HUES6 (cell line): ENCODE data around the gene PLCH2.

Source experiments
- H3K27ac ChIP-seq: 2 replicates; pipeline ENCODE4 v1.7.0; 2013; ENCODE audit warnings: low read depth, mild to moderate bottlenecking, low read length, inconsistent platforms
- H3K27me3 ChIP-seq: 2 replicates; pipeline ENCODE4 v1.6.1; 2013; ENCODE audit warnings: low read length; ENCODE audit not compliant: control insufficient read depth, insufficient read depth
- H3K36me3 ChIP-seq: 2 replicates; pipeline ENCODE4 v1.6.1; 2013; ENCODE audit warnings: low read length; ENCODE audit not compliant: control insufficient read depth, insufficient read depth
- H3K4me1 ChIP-seq: 2 replicates; pipeline ENCODE4 v1.6.1; 2013; ENCODE audit warnings: low read length; ENCODE audit not compliant: control insufficient read depth, insufficient read depth
- H3K4me3 ChIP-seq: 2 replicates; pipeline ENCODE4 v1.5.1; 2013; ENCODE audit warnings: low read depth, low read length
- H3K9ac ChIP-seq: one replicate; pipeline ENCODE4 v1.6.1; 2013; ENCODE audit warnings: mild to moderate bottlenecking, low read length
- H3K9me3 ChIP-seq: 2 replicates; pipeline ENCODE4 v1.6.1; 2013; ENCODE audit warnings: low read depth, low read length; ENCODE audit not compliant: control insufficient read depth, insufficient read depth

PLCH2 gene

DNA sequence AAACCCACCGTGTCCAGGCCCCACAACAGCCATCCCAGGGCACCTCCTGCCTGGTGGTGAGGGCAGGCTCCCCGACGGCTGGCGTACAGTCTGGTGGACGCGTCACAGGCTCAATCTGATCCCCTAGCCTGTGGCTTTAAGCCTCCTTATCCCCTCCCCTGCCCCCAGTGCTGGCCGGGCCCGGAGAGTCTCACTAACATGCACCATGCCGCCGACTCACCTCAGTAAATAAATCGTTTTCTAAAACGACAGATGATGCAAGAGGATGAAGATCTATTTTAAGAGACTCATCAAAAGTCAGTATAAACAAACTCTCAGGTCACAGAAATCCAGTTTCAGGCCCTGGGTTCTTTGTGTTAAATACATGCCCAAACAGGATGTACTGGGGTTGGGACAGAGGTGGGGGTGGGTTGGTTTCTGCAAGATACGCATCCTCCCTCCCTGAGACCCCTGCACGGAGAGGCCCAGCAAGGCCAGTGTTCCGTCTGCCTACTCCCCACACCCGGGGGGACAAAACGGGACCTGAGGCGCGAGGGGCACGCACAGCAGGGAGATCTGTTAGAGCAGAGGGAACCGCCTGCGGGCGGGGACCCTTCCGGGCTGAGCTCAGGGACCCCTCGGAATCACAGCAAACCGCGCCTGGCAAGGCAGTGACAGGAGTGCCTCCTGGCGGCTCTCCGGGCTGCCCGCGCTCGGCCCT, 47.3 kb downstream of the PLCH2 start:
- no peaks in the 10 kb centered on the region for H3K9me3 ChIP-seq
- H3K36me3 ChIP-seq, result peaks cover 31% of the 10 kb centered on the region
- H3K4me1 ChIP-seq, result peaks cover 24% of the 10 kb centered on the region
- no peak overlapping the region for H3K4me3 ChIP-seq
- no peak overlapping the region for H3K27ac ChIP-seq
- no peak overlapping the region for H3K9ac ChIP-seq
- peaks cover 18% of the 10 kb centered on the region for H3K27me3 ChIP-seq

DNA sequence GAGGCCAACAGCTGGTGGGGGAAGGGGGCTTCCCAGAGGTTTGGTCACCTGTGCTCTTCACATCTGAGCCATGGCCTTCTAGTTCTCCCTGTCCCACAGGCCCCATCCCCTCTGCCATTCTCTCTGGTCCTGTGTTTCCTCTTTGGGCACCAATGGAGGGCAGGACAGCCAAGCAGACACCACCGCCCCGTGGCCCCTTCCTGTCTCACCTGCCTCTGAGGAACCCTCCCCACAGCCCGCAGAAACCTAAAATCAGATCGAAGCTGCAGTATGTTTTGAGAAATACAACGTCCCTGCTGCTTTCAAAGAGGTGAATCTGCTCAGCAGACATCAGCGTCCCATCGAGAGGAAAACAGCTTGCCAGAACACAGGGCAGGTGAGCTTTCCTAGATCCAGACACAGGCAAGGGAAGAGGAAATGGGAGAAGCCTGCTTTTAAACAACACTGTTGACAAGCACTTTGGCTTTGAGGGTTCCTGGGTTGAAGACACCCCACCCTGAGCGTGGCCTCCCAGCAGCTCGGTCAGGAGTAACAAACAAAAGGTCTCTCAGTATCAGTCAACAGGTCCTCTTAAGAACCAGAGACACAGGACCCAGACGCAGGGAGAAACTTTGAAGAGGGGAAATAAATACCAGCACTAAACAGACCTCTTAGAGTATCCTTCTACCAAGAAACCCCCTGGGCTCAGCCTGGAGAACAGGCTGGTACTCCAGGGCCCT, 48.0 kb downstream of the PLCH2 start:
- H3K9ac ChIP-seq, result no peak overlapping the region
- peaks cover 25% of the 10 kb centered on the region for H3K27me3 ChIP-seq
- H3K4me1 ChIP-seq, result peaks cover 30% of the 10 kb centered on the region
- H3K27ac ChIP-seq, result no peak overlapping the region
- peaks cover 24% of the 10 kb centered on the region for H3K36me3 ChIP-seq
- H3K4me3 ChIP-seq, result no peak overlapping the region
- H3K9me3 ChIP-seq, result no peaks in the 10 kb centered on the region

- peaks cover 40% of the 10 kb centered on the region for H3K27me3 ChIP-seq
- peak overlapping the region; percentile 79 for H3K9ac ChIP-seq
- H3K4me3 ChIP-seq, result peak overlapping the region; percentile 88
- H3K4me1 ChIP-seq, result peaks cover 35% of the 10 kb centered on the region
- H3K36me3 ChIP-seq, result peaks cover 11% of the 10 kb centered on the region
- H3K27ac ChIP-seq, result no peak overlapping the region
- H3K9me3 ChIP-seq, result no peaks in the 10 kb centered on the region
Observed at GRCh38 chr1:2525572-2525919, 49.5 kb downstream of the PLCH2 start.

GRCh38 chr1:2525920-2526823, 50.1 kb downstream of the PLCH2 start, which contains the start of gene PANK4:
TSS of gene PANK4 (minus strand) at chr1:2526596. CDS start at chr1:2526587, 9 bp downstream.
- no peak within 1 kb of the TSS for H3K27ac ChIP-seq
- H3K4me1 ChIP-seq, result peaks cover 40% of the 10 kb centered on the region
- peaks cover 5% of the 10 kb centered on the region for H3K36me3 ChIP-seq
- H3K27me3 ChIP-seq, result peaks cover 46% of the 10 kb centered on the region
- peak within 1 kb of the TSS; percentile 88 for H3K4me3 ChIP-seq
- H3K9me3 ChIP-seq, result no peaks in the 10 kb centered on the region
- peak within 1 kb of the TSS; percentile 79 for H3K9ac ChIP-seq

- H3K9ac ChIP-seq, result peak overlapping the region; percentile 14
- H3K27ac ChIP-seq, result no peak overlapping the region
- peak overlapping the region; percentile 70 for H3K4me3 ChIP-seq
- peaks cover 40% of the 10 kb centered on the region for H3K4me1 ChIP-seq
- no peaks in the 10 kb centered on the region for H3K9me3 ChIP-seq
- no peaks in the 10 kb centered on the region for H3K36me3 ChIP-seq
- H3K27me3 ChIP-seq, result peaks cover 54% of the 10 kb centered on the region
Observed at GRCh38 chr1:2526824-2527555, 50.9 kb downstream of the PLCH2 start.

GRCh38 chr1:2527556-2527860, 51.4 kb downstream of the PLCH2 start:
- H3K9ac ChIP-seq, result no peak overlapping the region
- H3K4me1 ChIP-seq, result peaks cover 40% of the 10 kb centered on the region
- no peaks in the 10 kb centered on the region for H3K9me3 ChIP-seq
- no peak overlapping the region for H3K4me3 ChIP-seq
- H3K36me3 ChIP-seq, result no peaks in the 10 kb centered on the region
- H3K27ac ChIP-seq, result no peak overlapping the region
- peaks cover 59% of the 10 kb centered on the region for H3K27me3 ChIP-seq

DNA sequence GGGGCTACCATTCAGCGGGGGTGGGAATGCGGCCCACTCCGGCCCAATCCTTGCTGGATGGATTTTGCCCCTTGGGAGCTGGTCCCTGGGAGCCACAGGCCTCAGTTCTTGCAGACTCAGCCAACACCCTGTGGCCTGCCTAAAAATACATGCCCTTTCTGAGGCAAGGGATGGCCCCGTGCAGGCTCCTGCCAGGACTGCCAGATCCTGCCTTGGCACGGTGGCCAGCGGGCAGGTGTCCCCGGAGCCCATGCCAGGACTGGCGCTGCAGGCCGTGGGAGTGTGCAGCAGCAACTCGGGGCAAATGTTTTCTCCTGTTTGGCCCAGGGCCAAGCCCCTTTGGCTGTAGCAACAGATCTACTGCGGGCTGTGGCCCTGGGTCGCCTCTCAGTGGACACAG, 51.9 kb downstream of the PLCH2 start:
- H3K9me3 ChIP-seq, result no peaks in the 10 kb centered on the region
- no peak overlapping the region for H3K9ac ChIP-seq
- no peak overlapping the region for H3K27ac ChIP-seq
- no peak overlapping the region for H3K4me3 ChIP-seq
- no peaks in the 10 kb centered on the region for H3K36me3 ChIP-seq
- peaks cover 64% of the 10 kb centered on the region for H3K27me3 ChIP-seq
- peaks cover 40% of the 10 kb centered on the region for H3K4me1 ChIP-seq

GRCh38 chr1:2528611-2528965, 52.5 kb downstream of the PLCH2 start:
- Histone ChIP-seq H3K9ac (no peak overlapping the region), H3K4me3 (peak overlapping the region; percentile 34; the same call in 1 of the 2 replicates), H3K27me3 (peaks cover 70% of the 10 kb centered on the region), H3K9me3 (no peaks in the 10 kb centered on the region), H3K4me1 (peaks cover 39% of the 10 kb centered on the region), H3K27ac (no peak overlapping the region), H3K36me3 (no peaks in the 10 kb centered on the region)

DNA sequence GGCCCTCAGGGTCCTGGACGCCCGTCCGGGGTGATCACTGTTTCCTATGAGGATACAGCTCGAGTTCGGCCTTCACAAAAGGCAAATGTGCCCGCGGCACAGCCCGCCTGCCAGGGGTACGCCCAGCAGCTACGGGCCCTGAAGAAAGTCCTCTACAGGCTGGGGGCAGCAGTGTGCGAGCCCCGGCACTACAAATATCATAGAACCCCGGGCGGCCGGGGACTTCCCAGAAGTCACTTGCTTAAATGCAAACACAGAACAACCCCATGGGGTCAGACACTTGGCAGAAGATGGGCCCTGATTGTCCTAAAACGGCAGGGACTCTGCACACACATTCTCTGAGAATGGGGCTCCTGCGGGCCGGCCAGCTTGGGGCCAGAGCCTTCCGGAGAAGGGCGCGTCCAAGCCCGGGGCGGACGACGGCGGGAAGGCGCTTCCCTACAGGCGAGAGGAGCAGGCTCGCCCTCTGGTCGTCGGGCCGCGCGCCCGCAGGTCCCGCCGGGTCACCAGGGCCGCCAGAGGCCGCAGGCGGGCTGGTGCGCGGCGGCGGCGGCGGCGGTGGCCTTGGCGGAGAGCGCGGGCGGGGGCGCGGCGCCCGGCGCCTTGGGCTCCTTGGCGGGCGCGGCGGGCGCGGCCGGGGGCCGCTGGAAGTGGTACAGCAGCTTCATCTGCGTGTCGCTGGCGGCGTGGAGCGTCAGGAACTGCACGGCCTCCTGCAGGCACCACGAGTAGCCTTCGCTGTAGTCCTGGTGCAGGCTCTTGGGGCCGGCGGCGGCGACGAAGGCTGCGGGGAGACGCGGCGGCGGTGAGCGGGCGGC, 53.1 kb downstream of the PLCH2 start:
- Histone ChIP-seq H3K4me3 (peak overlapping the region; percentile 55), H3K4me1 (peaks cover 33% of the 10 kb centered on the region)

More for the DNA sequence above, 53.1 kb downstream of the PLCH2 start:
- no peaks in the 10 kb centered on the region for H3K9me3 ChIP-seq
- H3K27ac ChIP-seq, result no peak overlapping the region
- H3K27me3 ChIP-seq, result peaks cover 76% of the 10 kb centered on the region
- no peaks in the 10 kb centered on the region for H3K36me3 ChIP-seq
- no peak overlapping the region for H3K9ac ChIP-seq
